22Rv1 (cell line): ENCODE results near the gene IMMP2L.

ENCODE experiments used
- CTCF ChIP-seq: fragments of 450-650 bp; IDR thresholded peaks from 2 replicates; pipeline ENCODE4 v1.5.1; 2017; ENCODE audit warnings: mild to moderate bottlenecking
- ZFX ChIP-seq: fragments of 450-650 bp; IDR thresholded peaks from 2 replicates; pipeline ENCODE4 v1.6.1; 2017; ENCODE audit warnings: antibody characterized with exemption, borderline replicate concordance

GRCh38 chr7:111357691-111358090 lies 204.6 kb downstream of the IMMP2L start:
- no peak for TF ChIP-seq CTCF
- no peak for TF ChIP-seq ZFX
